ENCODE results near the gene ZHX3. TPM values are rescaled to one million over a fixed set of nuclear protein-coding genes. Genes with fewer than 3 reads are reported as not detected.

ZHX3 gene
- total RNA-seq, 4 donors from 2014 or later, result 47.1 to 58.6 (median 50.7) TPM

DNA sequence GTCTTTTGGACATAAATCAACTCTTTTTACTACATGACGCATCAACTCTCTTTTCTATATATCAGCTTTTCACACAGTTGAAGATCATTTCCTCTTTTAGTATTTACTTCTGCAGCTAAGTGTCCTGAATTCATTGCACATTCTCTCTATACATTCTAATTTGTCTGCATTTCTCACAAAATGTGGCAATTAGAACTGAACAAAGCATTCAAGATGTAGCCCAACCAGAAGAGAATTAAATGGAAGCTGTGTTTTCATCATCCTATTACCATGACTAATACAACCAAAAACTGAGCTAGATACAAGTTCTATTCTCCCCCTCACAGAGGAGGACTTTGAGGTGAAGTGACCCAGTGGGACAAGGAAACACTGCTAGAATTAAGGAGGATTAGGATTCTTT, 93.2 kb downstream of the ZHX3 start:
- Histone ChIP-seq H3K4me1 (peaks cover 0 to 45% (median 10%) of the 10 kb centered on the region in 4 donors), H3K27ac (no peak overlapping the region), H3K36me3 (no peaks in the 10 kb centered on the region), H3K4me3 (no peak overlapping the region), H3K9me3 (no peaks in the 10 kb centered on the region), H3K27me3 (no peaks in the 10 kb centered on the region)
- no peak for DNase-seq (ENCODE audit: low spot score in 2 of 2)
- TF ChIP-seq EP300 (IDR thresholded peaks at IDR 0.05), result no peak
- TF ChIP-seq, protein P1, sequence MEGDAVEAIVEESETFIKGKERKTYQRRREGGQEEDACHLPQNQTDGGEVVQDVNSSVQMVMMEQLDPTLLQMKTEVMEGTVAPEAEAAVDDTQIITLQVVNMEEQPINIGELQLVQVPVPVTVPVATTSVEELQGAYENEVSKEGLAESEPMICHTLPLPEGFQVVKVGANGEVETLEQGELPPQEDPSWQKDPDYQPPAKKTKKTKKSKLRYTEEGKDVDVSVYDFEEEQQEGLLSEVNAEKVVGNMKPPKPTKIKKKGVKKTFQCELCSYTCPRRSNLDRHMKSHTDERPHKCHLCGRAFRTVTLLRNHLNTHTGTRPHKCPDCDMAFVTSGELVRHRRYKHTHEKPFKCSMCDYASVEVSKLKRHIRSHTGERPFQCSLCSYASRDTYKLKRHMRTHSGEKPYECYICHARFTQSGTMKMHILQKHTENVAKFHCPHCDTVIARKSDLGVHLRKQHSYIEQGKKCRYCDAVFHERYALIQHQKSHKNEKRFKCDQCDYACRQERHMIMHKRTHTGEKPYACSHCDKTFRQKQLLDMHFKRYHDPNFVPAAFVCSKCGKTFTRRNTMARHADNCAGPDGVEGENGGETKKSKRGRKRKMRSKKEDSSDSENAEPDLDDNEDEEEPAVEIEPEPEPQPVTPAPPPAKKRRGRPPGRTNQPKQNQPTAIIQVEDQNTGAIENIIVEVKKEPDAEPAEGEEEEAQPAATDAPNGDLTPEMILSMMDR (IDR thresholded peaks at IDR 0.05), result no peak
- TF ChIP-seq POLR2A (IDR thresholded peaks at IDR 0.05), result no peak
- 94 to 98% methylated on average over 1 of the region's 1 CpG for WGBS, 2 donors

DNA sequence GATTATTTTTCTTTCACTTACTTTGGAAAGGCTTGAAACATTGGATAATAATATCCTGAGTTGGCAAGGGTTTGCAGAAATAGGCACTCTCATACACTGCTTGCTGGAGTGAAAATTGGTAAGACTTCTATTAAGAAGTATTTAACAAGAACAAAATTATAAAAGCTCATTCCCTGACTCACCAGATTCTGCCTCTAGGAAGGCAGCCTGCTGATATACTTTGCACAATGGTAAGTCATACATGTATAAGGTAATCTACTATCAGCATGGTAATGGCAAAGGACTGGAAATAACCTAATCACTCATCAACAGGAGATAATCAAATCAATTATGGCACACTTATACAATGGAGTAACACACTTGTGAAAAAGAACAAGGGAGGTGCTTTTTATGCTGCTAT, 94.4 kb downstream of the ZHX3 start:
- Histone ChIP-seq H3K27ac (peak overlapping the region in 3 of 4 donors; percentile 16 to 86 (median 81)), H3K27me3 (no peaks in the 10 kb centered on the region), H3K4me3 (no peak overlapping the region), H3K4me1 (peaks cover 0 to 51% (median 17%) of the 10 kb centered on the region in 4 donors), H3K36me3 (no peaks in the 10 kb centered on the region), H3K9me3 (no peaks in the 10 kb centered on the region)
- no peak for DNase-seq (ENCODE audit: low spot score in 2 of 2)
- TF ChIP-seq, protein P1 (IDR thresholded peaks at IDR 0.05), result no peak
- TF ChIP-seq EP300 (IDR thresholded peaks at IDR 0.05) (no peak), POLR2A (IDR thresholded peaks at IDR 0.05) (no peak)

DNA sequence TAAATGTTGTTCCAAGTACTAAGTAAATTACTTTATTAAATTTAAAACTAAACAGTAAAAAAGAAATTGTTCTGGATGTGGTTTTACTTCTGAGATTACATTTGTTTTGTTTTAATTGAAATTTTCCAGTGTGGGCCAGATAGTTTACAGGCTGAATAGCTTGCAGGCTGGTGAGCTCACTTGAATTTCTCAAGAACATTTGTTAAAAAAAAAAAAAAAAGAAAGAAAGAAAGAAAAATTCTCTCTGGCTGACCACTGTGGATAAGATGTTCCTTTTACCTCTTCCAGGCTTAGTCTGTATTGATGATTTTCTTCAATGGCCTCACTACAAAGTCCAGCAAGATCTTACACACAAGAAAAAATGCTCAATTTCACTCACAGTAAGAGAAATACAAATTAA, 94.8 kb downstream of the ZHX3 start:
- H3K27me3 ChIP-seq, result no peaks in the 10 kb centered on the region
- DNase-seq (ENCODE audit: low spot score in 2 of 2), result no peak
- H3K27ac ChIP-seq, result peak overlapping the region in 3 of 4 donors; percentile 16 to 86 (median 81)
- no peaks in the 10 kb centered on the region for H3K36me3 ChIP-seq
- no peak overlapping the region for H3K4me3 ChIP-seq
- no peak for TF ChIP-seq EP300 (IDR thresholded peaks at IDR 0.05)
- TF ChIP-seq, protein P1 (IDR thresholded peaks at IDR 0.05), result no peak
- TF ChIP-seq POLR2A (IDR thresholded peaks at IDR 0.05), result no peak
- peaks cover 0 to 51% (median 17%) of the 10 kb centered on the region in 4 donors for H3K4me1 ChIP-seq
- H3K9me3 ChIP-seq, result no peaks in the 10 kb centered on the region

DNA sequence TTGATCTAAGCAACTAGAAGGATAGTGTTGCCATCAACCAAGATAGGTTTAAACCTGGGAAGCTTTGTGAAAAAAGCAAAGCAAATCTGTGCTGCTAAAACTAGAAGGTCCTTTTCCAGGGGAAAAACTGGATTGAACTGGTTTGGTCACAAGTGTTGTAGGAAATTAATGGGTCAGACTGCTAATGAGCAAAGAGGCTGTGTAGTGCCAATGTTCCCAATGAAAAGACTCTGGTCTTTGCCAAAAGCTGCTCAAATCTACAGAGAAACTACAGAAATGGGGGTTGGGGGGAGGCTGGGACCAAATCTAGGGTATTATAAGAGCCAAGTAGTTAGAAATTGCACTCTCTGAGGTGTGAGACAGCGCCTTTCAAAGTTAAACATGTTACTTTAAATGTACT, 95.2 kb downstream of the ZHX3 start:
- TF ChIP-seq, protein P1 (IDR thresholded peaks at IDR 0.05), result no peak
- TF ChIP-seq EP300 (IDR thresholded peaks at IDR 0.05) (no peak), POLR2A (IDR thresholded peaks at IDR 0.05) (no peak)
- Histone ChIP-seq H3K27ac (peak overlapping the region in 3 of 4 donors; percentile 16 to 86 (median 81)), H3K4me1 (peaks cover 0 to 53% (median 17%) of the 10 kb centered on the region in 4 donors), H3K36me3 (no peaks in the 10 kb centered on the region), H3K4me3 (no peak overlapping the region), H3K27me3 (no peaks in the 10 kb centered on the region), H3K9me3 (no peaks in the 10 kb centered on the region)
- 86 to 90% methylated on average over 1 of the region's 1 CpG for WGBS, 2 donors
- DNase-seq (ENCODE audit: low spot score in 2 of 2), result no peak

DNA sequence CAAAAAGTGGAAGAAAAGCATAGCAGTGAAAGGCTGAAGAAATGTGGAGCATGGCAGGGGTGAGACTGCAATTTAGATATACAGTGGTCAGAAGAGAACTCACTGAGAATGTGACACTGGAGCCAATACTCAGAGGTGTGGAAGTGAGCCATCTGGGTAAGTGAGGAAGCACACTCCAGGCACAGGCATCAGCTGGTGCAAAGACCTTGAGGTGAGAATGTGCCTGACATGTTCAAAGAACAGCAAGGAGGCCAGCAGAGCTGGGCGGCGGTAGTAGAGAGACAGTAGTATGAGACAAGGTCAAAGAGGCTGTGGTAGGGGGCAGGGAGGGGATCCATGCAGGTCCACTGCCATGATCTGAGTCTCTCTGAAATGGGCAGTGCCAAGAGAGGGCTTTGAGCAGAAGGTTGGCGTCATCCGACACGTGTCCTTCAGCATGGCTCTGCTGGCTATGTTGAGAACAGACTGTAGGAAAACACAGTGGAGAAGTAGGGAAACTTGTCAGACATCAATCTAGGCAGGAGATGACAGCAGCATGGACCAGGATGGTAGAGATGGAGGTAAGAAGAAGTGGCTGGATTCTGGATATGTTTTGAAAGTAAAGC, 95.8 kb downstream of the ZHX3 start:
- Histone ChIP-seq H3K36me3 (no peaks in the 10 kb centered on the region), H3K27ac (peak overlapping the region in 2 of 4 donors; percentile 81 to 86), H3K4me3 (no peak overlapping the region), H3K27me3 (no peaks in the 10 kb centered on the region), H3K9me3 (no peaks in the 10 kb centered on the region), H3K4me1 (peaks cover 0 to 57% (median 17%) of the 10 kb centered on the region in 4 donors)
- TF ChIP-seq, protein P1 (IDR thresholded peaks at IDR 0.05), result no peak
- no peak for TF ChIP-seq EP300 (IDR thresholded peaks at IDR 0.05)
- no peak for TF ChIP-seq POLR2A (IDR thresholded peaks at IDR 0.05)
- no peak for DNase-seq (ENCODE audit: low spot score in 2 of 2)
- 93 to 95% methylated on average over 5 of the region's 5 CpGs for WGBS, 2 donors
